ENCODE results near the gene KIAA1191. TPM values are rescaled to one million over a fixed set of nuclear protein-coding genes. Genes with fewer than 3 reads are reported as not detected.
"Not testable (repeated sequence)": the region's sequence is repeated elsewhere in the genome, so short reads cannot be mapped to it uniquely, and the experiment has no call there.

The KIAA1191 gene
- total RNA-seq, 1 donor from 2014 or later = 65.9 TPM

DNA sequence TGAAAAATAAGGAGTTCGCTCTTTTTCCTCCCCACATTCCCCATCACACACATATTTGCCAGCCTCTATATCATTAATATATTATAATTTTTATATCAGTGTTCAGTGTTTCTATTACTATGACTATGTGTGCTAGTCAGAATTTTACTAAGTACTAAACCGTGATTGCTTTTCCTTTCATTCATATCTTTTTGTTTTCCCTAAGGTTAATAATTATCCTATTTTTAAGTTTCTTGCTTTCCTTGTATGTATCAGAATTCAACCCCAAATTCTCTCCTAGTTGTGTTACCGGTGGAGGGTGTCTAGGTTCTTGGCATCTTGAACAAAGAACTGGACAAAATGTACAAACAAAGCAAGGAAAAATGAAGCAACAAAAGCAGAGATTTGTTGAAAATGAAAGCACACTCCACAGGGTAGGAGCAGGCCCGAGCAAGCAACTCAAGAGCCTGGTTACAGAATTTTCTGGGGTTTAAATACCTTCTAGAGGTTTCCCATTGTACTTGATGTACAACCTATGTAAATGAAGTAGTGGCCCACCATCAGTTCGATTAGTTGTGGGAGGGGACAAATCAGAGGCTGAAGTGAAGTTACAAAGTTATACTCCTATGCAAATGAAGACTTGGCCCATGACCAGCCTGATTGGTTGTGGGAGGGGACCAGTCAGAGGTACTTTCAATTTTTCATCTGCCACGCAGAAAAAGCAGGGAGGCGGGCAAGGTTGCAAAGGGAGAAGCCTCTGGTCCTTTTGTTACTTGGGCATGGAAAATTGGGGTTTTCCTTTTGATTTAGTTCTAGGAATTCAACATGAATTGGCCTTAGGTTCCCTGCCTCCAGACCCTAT, 43.8 kb downstream of the KIAA1191 start:
- DNase-seq (ENCODE audit: low spot score) = no peak

- not testable (repeated sequence) for DNase-seq (ENCODE audit: low spot score)
Observed at GRCh38 chr5:176305356-176305755, 56.2 kb downstream of the KIAA1191 start.

Small RNA genes lying within 50 kb of the gene (microRNA-seq; reads per million reads assigned to microRNA genes)
- gene MIR1271 (ENCODE audit: borderline number of aligned reads) = 5.8 reads per million

Other genes starting within 250 kb of the KIAA1191 start
- gene SIMC1, start 123.3 kb downstream of the KIAA1191 start, total RNA-seq = 11.5 TPM
- gene ARL10, start 3.7 kb upstream of the KIAA1191 start, total RNA-seq = 4.4 TPM
- gene NOP16, start 26.8 kb upstream of the KIAA1191 start, total RNA-seq = 38.9 TPM
- 107 TPM for gene HIGD2A, start 27.0 kb upstream of the KIAA1191 start, total RNA-seq
- gene CLTB, start 54.8 kb upstream of the KIAA1191 start, total RNA-seq = 84.7 TPM
- gene FAF2, start 86.6 kb upstream of the KIAA1191 start, total RNA-seq = 34.2 TPM
- gene RNF44, start 175.6 kb upstream of the KIAA1191 start, total RNA-seq = 23.5 TPM
- gene CDHR2, start 187.6 kb upstream of the KIAA1191 start, total RNA-seq = 0.45 TPM
- gene GPRIN1, start 248.4 kb upstream of the KIAA1191 start, total RNA-seq = 1.3 TPM